SK-N-SH (cell line): Measurements from ENCODE around the gene RPL3.

Source experiments
- EZH2phosphoT487 ChIP-seq: fragments of 200-600 bp; sonication (generic); IDR thresholded peaks from 2 replicates; pipeline ENCODE4 v1.6.1; 2017; ENCODE audit warnings: low read depth, mixed run types, mild to moderate bottlenecking, antibody characterized with exemption, moderate library complexity, borderline replicate concordance
- MXI1 ChIP-seq: IDR thresholded peaks from 2 replicates; pipeline ENCODE4 v1.6.1; 2012; ENCODE audit warnings: mild to moderate bottlenecking, low read depth, low read length, improper control_type of control experiment
- USF1 ChIP-seq: IDR thresholded peaks from 2 replicates; pipeline ENCODE4 v1.4.0; 2012; ENCODE audit warnings: low read depth, borderline replicate concordance
- TF ChIP-seq, protein P1 (sequence below): IDR thresholded peaks from 2 replicates; pipeline ENCODE4 v1.4.0; 2012; ENCODE audit warnings: low read depth

GRCh38 chr22:39296981-39297489 is 22.4 kb downstream of the RPL3 start:
- TF ChIP-seq, protein P1, sequence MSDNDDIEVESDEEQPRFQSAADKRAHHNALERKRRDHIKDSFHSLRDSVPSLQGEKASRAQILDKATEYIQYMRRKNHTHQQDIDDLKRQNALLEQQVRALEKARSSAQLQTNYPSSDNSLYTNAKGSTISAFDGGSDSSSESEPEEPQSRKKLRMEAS, result no peak
- no peak for TF ChIP-seq USF1
- no peak for TF ChIP-seq EZH2phosphoT487
- TF ChIP-seq MXI1, result no peak
